Fibroblast of villous mesenchyme (primary cell): ENCODE measurements around the gene PACS2. TPM values are rescaled to one million over a fixed set of nuclear protein-coding genes. Genes with fewer than 3 reads are reported as not detected.

Source experiments
- DNase-seq: peaks from one replicate; pipeline ENCODE4 v3.0.0-alpha.2; 2010; ENCODE audit warnings: low read depth
- H3K4me3 ChIP-seq: 2 replicates; pipeline ENCODE4 v1.5.1; 2011; ENCODE audit warnings: low read depth, mild to moderate bottlenecking, low read length
- CTCF ChIP-seq: IDR thresholded peaks from 2 replicates; pipeline ENCODE4 v1.5.1; 2012; ENCODE audit warnings: low read depth, mild to moderate bottlenecking, low read length; ENCODE audit not compliant: insufficient read depth
- total RNA-seq: library from RNA; depleted of rRNA; stranded (reverse); fragments of >200 nt; gene quantifications from 2 replicates; pipeline ENCODE4 v1.2.3, GENCODE V29; 2012

The PACS2 gene
- total RNA-seq, 1 donor = 35.0 TPM

GRCh38 chr14:105385322-105385637 lies 70.7 kb downstream of the PACS2 start:
- no peak overlapping the region for H3K4me3 ChIP-seq
- TF ChIP-seq CTCF = no peak
- no peak for DNase-seq

GRCh38 chr14:105385698-105386365 lies 71.3 kb downstream of the PACS2 start:
- H3K4me3 ChIP-seq = no peak overlapping the region
- DNase-seq = no peak
- TF ChIP-seq CTCF = no peak

GRCh38 chr14:105386581-105387529 lies 72.3 kb downstream of the PACS2 start:
- no peak for DNase-seq
- no peak for TF ChIP-seq CTCF
- H3K4me3 ChIP-seq = no peak overlapping the region

- no peak for DNase-seq
- H3K4me3 ChIP-seq = no peak overlapping the region
Observed at GRCh38 chr14:105387530-105387922, 73.0 kb downstream of the PACS2 start.

GRCh38 chr14:105388110-105388951 lies 73.8 kb downstream of the PACS2 start:
- no peak for TF ChIP-seq CTCF
- no peak for DNase-seq
- no peak overlapping the region for H3K4me3 ChIP-seq

More at GRCh38 chr14:105387530-105387922, 73.0 kb downstream of the PACS2 start:
- TF ChIP-seq CTCF = no peak

GRCh38 chr14:105388976-105389375 lies 74.4 kb downstream of the PACS2 start:
- TF ChIP-seq CTCF = no peak
- no peak for DNase-seq
- H3K4me3 ChIP-seq = no peak overlapping the region
